GM13976 (cell line): Measurements from ENCODE around the gene CNTNAP1.

Experiments
- DNase-seq: peaks from one replicate; pipeline ENCODE4 v3.0.0; 2012; ENCODE audit warnings: low spot score
- CTCF ChIP-seq: IDR thresholded peaks from 2 replicates; pipeline ENCODE4 v1.5.1; 2012; ENCODE audit warnings: borderline replicate concordance, mild to moderate bottlenecking; ENCODE audit not compliant: insufficient read depth; ENCODE audit errors: extremely low read depth, missing control alignments, control extremely low read depth
- in situ Hi-C: fragments of 300-500 bp; cut with MboI; formaldehyde crosslinking; loops from one replicate; pipeline ENCODE4 v1.12.0; 2022; ENCODE audit warnings: low sequenced_read_pairs, mixed read lengths, inconsistent platforms; ENCODE audit not compliant: unreplicated experiment

Gene CNTNAP1

GRCh38 chr17:42702446-42702845 is 20.1 kb downstream of the CNTNAP1 start:
- no peak for TF ChIP-seq CTCF
- DNase-seq = peak; percentile 49
- in situ Hi-C loops = no loop called here

- in situ Hi-C loops = no loop called here
- TF ChIP-seq CTCF = no peak
- DNase-seq = no peak
Measured at GRCh38 chr17:42704490-42704836, 22.1 kb downstream of the CNTNAP1 start.

- in situ Hi-C loops = no loop called here
- peak; percentile 75 for DNase-seq
- TF ChIP-seq CTCF = no peak
Measured at GRCh38 chr17:42704837-42705494, 22.6 kb downstream of the CNTNAP1 start.

- in situ Hi-C loops = no loop called here
- DNase-seq = no peak
- no peak for TF ChIP-seq CTCF
Measured at GRCh38 chr17:42706732-42707131, 24.4 kb downstream of the CNTNAP1 start.

- no peak for DNase-seq
- TF ChIP-seq CTCF = no peak
- in situ Hi-C loops = no loop called here
Measured at GRCh38 chr17:42708588-42708987, 26.3 kb downstream of the CNTNAP1 start.

- in situ Hi-C loops = no loop called here
- no peak for TF ChIP-seq CTCF
- DNase-seq = no peak
Measured at GRCh38 chr17:42709561-42709960, 27.2 kb downstream of the CNTNAP1 start.
